Mesothelial cell of epicardium (in vitro differentiated cells): ENCODE results near the gene PPP3CA. TPM values are rescaled to one million over a fixed set of nuclear protein-coding genes. Genes with fewer than 3 reads are reported as not detected.

Source experiments
- DNase-seq, 2 experiments: peaks; one replicate each; pipeline ENCODE4 v3.0.0; 2021; ENCODE audit warnings: low spot score in 2 of 2; ENCODE audit not compliant: unreplicated experiment in 2 of 2
- H3K27ac Mint-ChIP-seq: 2 replicates; pipeline ENCODE4 v1.8.0; 2021; ENCODE audit warnings: mixed read lengths
- H3K27me3 Mint-ChIP-seq: 2 replicates; pipeline ENCODE4 v1.8.0; 2021; ENCODE audit warnings: low read depth, mixed read lengths
- H3K36me3 Mint-ChIP-seq: 2 replicates; pipeline ENCODE4 v1.8.0; 2021; ENCODE audit warnings: mixed read lengths
- H3K4me1 Mint-ChIP-seq: 2 replicates; pipeline ENCODE4 v1.8.0; 2021; ENCODE audit warnings: mixed read lengths
- H3K4me3 Mint-ChIP-seq: 2 replicates; pipeline ENCODE4 v1.8.0; 2021; ENCODE audit warnings: mild to moderate bottlenecking, moderate library complexity, mixed read lengths
- H3K9me3 Mint-ChIP-seq: 2 replicates; pipeline ENCODE4 v1.8.0; 2021; ENCODE audit warnings: mixed read lengths
- CTCF ChIP-seq: fragments of 200-600 bp; sonication (generic); IDR thresholded peaks from one replicate; pipeline ENCODE4 v1.5.0; 2021; ENCODE audit warnings: antibody characterized with exemption; ENCODE audit not compliant: unreplicated experiment
- total RNA-seq: library from RNA; stranded (reverse); gene quantifications from 3 replicates; pipeline ENCODE4 v1.2.1, GENCODE V29; 2021

Gene PPP3CA
- total RNA-seq, 1 donor from 2014 or later = 23.5 TPM

GRCh38 chr4:101118617-101119016, 228.7 kb downstream of the PPP3CA start:
- DNase-seq = no peak
- no peak for TF ChIP-seq CTCF
- H3K4me3 Mint-ChIP-seq = no peak overlapping the region
- peaks cover 4% of the 10 kb centered on the region for H3K4me1 Mint-ChIP-seq
- no peak overlapping the region for H3K27ac Mint-ChIP-seq
- no peaks in the 10 kb centered on the region for H3K9me3 Mint-ChIP-seq
- H3K27me3 Mint-ChIP-seq = no peaks in the 10 kb centered on the region
- no peaks in the 10 kb centered on the region for H3K36me3 Mint-ChIP-seq

GRCh38 chr4:101115887-101116286, 231.4 kb downstream of the PPP3CA start:
- H3K9me3 Mint-ChIP-seq = no peaks in the 10 kb centered on the region
- H3K27me3 Mint-ChIP-seq = no peaks in the 10 kb centered on the region
- no peak overlapping the region for H3K27ac Mint-ChIP-seq
- no peaks in the 10 kb centered on the region for H3K36me3 Mint-ChIP-seq
- DNase-seq = no peak
- peaks cover 4% of the 10 kb centered on the region for H3K4me1 Mint-ChIP-seq
- H3K4me3 Mint-ChIP-seq = no peak overlapping the region
- TF ChIP-seq CTCF = no peak

- Mint-ChIP-seq H3K4me1 (peaks cover 4% of the 10 kb centered on the region), H3K27ac (peak overlapping the region; percentile 1), H3K4me3 (no peak overlapping the region), H3K9me3 (no peaks in the 10 kb centered on the region), H3K27me3 (no peaks in the 10 kb centered on the region), H3K36me3 (no peaks in the 10 kb centered on the region)
- DNase-seq = no peak
- TF ChIP-seq CTCF = no peak
These were observed 232.4 kb downstream of the PPP3CA start for GRCh38 chr4:101114936-101115372.

GRCh38 chr4:101104312-101105052, 242.8 kb downstream of the PPP3CA start:
- Mint-ChIP-seq H3K27ac (no peak overlapping the region), H3K9me3 (no peaks in the 10 kb centered on the region)
- TF ChIP-seq CTCF = no peak

GRCh38 chr4:101103381-101104142, 243.8 kb downstream of the PPP3CA start:
- no peak for TF ChIP-seq CTCF
- Mint-ChIP-seq H3K4me3 (no peak overlapping the region), H3K4me1 (peaks cover 19% of the 10 kb centered on the region), H3K27ac (no peak overlapping the region), H3K9me3 (no peaks in the 10 kb centered on the region), H3K36me3 (peaks cover 3% of the 10 kb centered on the region), H3K27me3 (no peaks in the 10 kb centered on the region)
- DNase-seq = no peak

More at GRCh38 chr4:101104312-101105052, 242.8 kb downstream of the PPP3CA start:
- Mint-ChIP-seq H3K27me3 (no peaks in the 10 kb centered on the region), H3K4me1 (peaks cover 19% of the 10 kb centered on the region), H3K36me3 (peaks cover 3% of the 10 kb centered on the region), H3K4me3 (no peak overlapping the region)
- no peak for DNase-seq
